ENCODE results near the gene SQSTM1.

Gene SQSTM1

DNA sequence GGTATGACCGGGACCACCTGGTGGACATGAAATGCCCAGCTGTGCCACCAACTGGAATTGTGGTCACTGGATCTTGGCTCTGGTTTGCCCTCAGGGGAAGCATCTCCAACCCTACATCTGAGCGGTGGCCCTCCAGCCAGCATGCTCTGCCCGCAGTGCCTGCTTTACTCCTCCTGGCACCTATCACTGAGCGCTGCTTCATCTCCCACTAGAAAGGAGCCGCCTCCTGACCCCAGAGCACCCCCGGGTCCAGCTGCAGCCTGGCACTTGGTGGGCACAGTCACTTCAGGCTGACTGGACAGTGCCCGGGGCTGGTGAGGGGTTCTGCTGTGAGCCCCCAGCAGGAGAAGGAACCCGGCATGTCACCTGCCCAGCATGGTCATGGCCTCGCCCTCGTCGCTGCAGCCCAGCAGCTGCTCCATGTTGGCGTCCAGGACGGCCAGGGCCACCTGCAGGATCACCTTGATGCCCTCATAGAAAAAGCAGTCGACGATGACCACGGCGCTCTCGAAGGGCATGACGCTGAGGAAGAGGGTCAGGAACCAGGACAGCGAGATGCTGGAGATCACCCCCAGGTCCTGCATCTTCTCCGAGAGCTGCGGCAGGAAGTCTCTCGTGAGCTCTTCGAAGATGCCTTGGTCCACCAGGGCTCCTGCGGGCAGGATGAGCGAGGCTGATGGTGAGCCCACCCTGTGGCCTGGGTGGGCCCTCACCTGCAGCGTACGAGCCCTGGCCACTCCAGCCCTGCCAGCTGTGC, 54.0 kb downstream of the SQSTM1 start:
- DNase-seq, result no peak

DNA sequence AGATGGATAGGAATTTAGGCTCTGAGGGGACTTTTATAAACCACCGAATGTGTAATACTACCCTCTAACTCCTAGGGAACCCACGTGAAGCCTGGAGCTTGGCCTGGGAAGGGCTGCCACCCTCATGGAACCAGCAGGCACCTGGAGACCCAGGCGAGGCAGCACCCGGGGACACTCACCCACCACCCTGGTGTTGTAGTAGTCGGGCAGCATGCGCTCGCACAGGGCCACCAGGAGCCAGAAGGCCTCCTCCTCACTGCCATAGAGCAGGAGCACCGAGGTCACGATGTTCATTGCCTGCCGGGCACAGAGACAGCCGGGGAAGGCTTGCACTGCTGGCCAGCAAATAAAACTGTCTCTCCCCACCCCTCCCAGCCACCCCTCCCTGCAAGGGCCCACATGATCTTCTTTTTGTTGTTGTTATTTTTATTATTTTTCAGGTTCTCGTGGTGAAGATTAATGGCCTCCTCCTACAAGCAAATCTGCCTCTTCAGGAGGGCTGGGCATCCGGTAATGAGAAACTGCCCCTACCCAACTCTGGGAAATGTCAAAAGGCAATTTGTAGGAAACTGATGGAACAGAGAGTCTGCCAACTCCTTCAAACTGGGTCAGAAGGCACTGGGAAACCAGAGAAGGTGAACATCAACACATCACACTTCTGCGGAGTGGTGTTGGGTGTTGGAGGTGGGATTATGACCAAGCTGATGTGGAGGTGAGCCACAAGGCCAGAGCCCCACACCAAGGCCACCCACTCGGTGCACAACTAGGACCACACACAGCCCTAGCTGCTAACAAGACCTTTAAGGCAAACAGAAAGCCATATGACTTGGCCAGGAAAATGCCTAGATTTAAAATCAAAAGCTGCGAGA, 55.3 kb downstream of the SQSTM1 start:
- no peak for DNase-seq

DNA sequence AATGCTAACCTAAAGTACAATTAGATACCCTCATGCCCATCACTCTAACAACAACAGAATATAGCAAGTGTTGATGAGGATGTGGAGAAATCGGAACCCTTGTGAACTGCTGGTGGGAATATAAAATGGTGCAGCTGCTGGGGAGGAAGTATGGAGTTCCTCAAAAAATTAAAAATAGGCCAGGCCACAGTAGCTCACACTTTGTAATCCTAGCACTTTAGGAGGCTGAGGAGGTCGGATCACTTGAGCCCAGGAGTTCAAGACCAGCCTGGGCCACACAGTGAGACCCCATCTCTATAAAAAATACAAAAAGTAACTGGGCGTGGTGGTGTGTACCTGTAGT, 55.9 kb downstream of the SQSTM1 start:
- DNase-seq, result no peak

DNA sequence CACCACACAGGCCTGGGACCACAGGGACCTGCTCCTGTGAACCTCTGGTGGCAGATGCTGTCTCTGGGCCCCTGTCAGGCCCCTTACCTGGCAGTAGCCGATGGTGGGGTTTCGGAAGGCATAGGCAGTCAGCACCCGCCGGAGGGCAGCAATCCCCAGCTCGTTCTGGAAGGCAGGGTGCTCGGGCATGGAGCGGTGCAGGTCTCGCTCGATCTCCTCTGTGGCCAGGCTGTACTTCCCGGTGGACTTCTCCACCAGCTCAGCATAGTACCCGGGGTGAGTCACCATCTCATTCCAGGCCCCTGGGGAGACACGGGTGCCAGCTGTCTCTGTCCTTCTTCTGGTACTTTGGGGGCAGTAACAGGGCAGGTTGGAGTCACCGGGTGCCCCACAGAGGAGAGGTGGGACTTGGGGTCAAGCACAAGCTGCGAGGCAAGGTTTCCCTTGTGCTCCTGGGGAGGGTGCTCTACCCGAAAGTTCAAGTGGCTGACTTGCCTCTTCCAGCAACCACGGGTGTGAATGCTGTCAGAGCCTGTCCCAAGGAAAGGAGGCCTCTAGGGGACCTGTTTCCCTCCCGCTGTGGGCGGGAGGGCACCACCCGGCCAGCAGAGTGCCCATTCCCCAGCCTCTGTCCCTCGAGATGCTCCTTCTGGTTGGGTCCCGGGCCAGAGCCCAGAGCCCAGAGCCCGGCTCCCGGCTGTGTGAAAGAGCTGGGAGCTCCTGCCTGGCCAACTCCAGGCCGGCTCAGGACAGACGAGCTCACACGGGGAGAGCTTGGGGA, 57.7 kb downstream of the SQSTM1 start:
- DNase-seq, result no peak

DNA sequence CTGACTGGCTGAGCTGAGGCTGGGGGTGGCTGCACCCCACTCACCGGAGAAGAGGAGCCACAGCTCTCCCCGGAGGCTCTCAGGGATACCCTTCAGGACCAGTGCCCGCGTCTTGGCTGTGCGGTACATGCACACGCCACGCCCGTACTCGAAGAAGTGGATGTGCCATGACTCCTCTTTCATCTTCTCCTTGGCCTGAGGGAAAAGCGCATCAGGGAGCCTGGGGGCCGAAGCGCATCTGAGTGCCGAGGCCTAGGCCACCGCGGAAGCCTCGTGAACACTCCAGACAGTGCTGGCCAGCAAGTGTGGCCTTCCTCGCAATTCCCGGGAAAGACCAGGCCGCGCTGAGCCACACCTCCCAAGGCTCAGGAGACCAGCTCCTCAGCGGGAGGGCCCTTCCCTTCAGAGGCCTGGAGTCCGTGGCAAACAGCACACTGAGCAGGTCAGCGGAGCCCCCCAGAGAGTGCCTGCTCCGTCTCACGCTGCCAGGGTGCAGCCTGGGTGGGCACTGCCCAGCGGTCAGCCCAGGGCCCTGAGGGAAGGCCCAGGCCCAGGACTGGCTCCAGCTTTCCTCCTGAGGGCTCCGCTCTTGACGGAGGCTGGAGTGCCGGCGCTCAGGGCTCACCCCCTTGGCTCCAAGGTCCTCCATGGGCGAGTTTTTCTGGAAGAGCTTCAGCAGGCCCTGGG, 58.4 kb downstream of the SQSTM1 start:
- DNase-seq, result no peak

DNA sequence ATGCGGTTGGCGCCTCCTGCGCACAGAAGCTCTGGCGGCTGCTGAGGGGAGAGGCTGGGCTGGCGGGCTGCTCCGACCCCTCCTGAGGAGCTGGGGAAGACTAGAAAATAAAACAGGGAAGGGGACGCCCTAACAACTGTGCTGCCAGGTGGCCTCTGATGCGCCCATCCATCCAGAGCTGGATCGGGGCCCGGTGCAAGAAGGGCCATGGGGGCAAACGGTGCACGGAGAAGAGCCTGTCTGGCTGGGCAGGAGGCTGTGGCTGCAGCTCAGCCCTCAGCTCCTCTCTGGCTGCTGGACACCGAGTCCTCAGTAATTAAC, 58.9 kb downstream of the SQSTM1 start:
- DNase-seq, result no peak

DNA sequence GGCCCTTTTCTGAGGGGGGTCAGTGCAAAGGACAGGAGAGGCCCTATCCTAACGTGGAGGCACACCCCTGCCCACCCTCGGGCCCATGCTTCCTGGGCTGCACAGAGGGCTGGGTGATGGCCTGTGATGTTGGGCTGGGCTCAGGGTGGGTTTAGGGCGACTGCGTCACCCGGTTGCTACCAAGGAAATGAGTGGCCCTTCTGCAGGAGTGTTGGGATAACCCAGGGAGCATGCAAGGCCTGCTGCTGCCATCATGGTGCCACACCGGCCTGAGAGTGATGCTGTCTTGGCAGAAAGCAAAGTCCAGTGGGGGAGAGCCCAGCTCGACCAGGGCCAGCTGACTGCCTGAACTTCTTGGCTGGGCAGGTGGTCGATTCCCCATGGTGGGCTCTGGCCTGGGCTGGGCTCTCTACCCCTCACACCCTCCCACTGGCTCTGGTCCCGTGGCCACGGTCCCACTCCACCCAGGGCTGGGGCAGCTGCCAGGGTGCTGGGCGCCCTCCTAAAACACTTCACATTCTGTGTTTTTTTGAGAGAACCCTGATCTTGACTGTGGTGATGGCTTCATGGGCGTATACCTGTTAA, 59.5 kb downstream of the SQSTM1 start:
- DNase-seq, result no peak

DNA sequence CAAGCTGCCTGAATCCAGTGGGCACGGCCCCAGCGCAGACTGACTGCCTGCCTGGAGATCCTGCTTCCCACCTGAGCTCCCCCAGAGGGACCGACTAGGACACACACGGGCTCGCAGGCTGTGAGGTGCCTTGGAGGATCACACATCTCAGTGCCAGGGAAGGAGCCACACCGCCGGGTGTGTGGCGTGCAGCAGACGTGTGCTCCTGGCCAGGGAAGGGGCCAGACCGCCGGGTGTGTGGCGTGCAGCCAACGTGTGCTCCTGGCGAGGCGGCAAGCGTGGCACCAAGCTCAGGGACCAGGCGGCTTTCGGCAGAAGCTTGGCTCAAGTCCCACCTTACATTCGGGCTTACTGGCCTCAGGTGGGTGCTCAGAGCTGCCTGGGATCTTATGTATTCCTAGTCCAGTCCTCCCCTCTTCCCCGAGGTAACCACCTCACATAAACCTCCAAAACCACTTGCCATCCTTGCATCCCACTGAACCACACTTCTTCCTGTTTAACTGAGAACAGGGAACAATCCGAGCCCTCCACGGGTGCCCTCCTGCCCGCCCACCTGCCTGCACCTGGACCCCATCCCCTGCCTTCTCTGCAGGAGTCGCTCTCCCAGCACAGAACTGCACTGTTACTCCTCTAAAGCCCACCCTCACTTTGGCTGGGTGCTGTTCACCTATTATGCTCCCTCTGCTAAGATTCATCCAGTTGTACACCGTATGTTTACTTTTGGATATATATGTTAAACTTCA, 60.3 kb downstream of the SQSTM1 start:
- DNase-seq, result no peak

DNA sequence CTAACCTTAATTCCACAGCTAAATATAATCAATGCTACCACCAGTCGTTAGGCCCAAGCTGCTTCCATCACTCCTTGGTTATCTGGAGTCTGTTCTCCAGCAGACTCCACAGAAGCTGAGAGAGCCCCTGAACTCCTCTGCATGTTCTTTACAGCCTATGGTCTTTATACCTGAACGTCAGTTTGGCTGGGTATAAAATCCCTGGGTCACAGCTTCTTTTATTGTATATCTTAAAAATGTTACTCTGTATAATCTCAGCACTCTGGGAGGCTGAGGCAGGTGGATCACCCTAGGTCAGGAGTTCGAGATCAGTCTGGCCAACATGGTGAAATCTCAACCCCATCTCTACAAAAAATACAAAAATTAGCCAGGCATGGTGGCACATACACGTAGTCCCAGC, 61.6 kb downstream of the SQSTM1 start:
- DNase-seq, result no peak

DNA sequence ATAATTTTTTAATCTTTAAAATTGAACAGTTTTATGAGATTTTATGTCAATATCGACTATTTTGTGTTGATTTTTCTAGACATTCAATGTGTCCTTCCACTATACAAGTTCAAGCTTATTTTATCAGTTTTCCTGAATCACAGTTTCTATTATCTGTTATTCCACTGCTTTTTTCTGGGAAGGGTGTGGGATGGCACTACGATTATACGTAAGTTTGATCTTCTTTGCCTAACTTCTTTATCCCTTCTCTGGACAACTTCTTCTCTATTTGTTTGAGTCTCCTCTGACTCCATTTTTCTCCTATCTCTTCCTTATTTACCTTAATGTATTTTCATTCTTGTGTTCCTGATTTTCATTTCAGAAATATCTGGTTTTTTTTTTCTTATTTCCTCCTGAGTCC, 62.5 kb downstream of the SQSTM1 start:
- DNase-seq, result no peak

DNA sequence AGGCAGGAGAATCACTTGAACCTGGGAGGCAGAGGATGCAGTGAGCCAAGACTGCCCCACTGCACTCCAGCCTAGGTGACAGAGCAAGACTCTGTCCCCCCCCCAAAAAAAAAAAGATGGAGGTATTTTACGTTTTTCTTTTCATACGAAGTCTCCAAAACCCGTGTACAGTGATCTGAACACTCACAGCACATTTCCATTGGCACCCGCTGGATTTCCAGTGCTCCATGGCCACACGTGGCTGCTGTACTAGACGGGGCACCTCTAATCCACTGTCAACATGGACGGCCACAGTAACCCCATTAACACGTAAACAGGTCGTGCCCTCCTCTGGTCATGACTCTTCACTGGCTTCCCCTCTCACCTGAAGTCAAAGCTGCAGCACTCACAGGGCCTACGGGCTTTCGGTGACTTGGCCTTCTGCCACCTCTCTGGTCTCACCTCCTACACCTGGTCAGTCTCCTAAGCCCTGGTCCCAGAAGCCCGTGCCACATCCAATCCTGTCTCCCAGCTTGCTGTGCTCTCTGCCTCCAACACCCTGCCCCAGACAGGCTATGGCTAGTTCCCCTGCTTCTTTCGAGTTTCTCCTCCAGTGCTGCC, 64.9 kb downstream of the SQSTM1 start:
- no peak for DNase-seq

DNA sequence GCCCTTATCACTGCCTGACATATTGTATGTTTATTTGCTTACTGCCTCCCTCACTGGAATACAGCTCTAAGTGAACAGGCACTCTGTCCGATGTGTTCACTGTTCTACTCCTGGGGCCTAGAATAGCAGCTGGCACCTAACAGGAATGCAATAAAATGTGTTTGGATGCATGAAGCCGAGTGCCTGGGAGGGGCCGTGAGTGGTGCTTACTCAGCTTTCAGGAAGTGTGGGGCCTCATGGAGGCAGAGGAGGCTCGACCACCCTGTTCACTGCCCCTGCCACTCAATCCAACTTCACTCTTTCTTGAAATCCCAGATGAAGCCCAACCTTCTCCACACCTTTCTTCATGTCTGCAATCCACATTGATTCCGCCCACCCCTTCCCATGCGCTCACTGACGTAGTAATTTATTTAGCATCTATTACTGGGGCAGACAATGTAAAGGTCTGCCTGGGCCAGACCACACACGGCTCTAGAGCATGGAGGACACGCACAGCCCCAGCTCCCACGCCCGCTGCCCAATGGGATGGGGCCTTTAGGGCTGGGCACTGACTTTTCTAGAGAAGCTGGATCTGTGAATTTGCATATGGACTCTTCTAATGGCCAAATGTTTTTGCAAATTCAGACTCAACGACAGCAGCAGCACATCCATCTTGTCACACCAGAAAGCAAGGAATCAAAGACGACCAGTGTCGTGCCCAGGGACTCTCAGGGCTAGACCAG, 65.6 kb downstream of the SQSTM1 start:
- DNase-seq, result no peak

DNA sequence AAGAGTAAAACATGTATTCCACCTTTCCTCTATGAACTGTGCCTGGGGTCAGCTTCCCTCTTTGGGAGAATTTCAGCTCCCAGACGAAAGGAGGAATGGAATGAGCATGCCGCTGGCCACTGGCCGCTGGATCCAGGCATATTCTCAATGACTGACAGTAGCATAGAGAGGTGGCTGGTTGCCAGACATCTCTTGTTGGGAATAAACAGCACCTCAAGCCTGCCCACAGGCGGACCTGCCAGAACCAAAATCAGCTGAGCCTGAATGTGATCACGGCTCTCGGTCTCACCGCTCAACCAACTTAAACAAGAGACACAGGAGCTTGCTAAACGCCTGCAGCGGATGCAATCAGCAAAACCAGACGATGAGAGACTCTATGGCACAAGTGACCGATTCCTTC, 66.4 kb downstream of the SQSTM1 start:
- no peak for DNase-seq

Data from activated gamma-delta T cell (primary cell).